ENCODE measurements around the gene KDM1B. TPM values are rescaled to one million over a fixed set of nuclear protein-coding genes. Genes with fewer than 3 reads are reported as not detected.

KDM1B gene
- total and polyA plus RNA-seq, 2 of the 8 experiments (the other 6 are each of a cell fraction or from before 2014, with no cell fraction given), result 3.7 to 7.5 TPM

DNA sequence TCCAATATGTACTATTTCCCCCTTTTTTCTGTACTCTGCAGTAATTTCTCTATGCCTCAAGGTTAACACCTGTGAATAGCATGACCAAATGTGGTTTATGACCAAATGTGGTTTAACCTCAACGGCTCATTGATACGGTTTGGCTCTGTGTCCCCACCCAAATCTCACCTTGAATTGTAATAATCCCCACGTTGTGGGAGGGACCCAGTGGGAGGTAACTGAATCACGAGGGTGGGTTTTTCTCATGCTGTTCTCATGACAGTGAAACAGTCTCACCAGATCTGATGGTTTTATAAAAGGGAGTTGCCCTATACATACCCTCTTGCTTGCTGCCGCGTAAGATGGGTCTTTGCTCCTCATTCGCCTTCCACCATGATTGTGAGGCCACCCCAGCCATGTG is 90.4 kb downstream of the KDM1B start:
- Histone ChIP-seq H3K9me3 (ENCODE audit: insufficient read depth in 2 of 2, low read depth in 1 of 2, low read length in 1 of 2) (no peaks in the 10 kb centered on the region), H2AK5ac (ENCODE audit: low read depth, low read length) (no peak overlapping the region), H2BK120ac (replicated peaks; ENCODE audit: low read depth, low read length) (no peak overlapping the region), H3K79me1 (ENCODE audit: low read depth, low read length) (peaks cover 5% of the 10 kb centered on the region; the same call in 1 of the 2 replicates), H3K4ac (replicated peaks; ENCODE audit: insufficient read length, low read depth, low read length) (no peak overlapping the region), H3K14ac (ENCODE audit: insufficient read length) (no peak overlapping the region), H3K4me2 (ENCODE audit: insufficient read depth in 1 of 2, low read depth in 2 of 2, low read length in 2 of 2) (no peak overlapping the region), H3K23me2 (ENCODE audit: low read depth, low read length) (no peaks in the 10 kb centered on the region), H2BK12ac (ENCODE audit: low read depth, low read length) (no peak overlapping the region), H2AFZ (ENCODE audit: low read length) (no peak overlapping the region), H3K36me3 (ENCODE audit: control insufficient read depth in 2 of 4, insufficient read depth in 4 of 4, low read length in 3 of 4) (peaks cover 14 to 94% (median 51%) of the 10 kb centered on the region in 4 experiments), H3K4me3 (ENCODE audit: extremely low read depth in 1 of 4, insufficient read depth in 2 of 4, low read depth in 3 of 4, low read length in 4 of 4) (no peak overlapping the region), H3K56ac (replicated peaks; ENCODE audit: insufficient read length, low read depth, low read length) (no peak overlapping the region), H3K4me1 (replicated peaks in 1 of 4; ENCODE audit: control insufficient read depth in 3 of 4, insufficient read depth in 4 of 4, low read length in 3 of 4) (no peaks in the 10 kb centered on the region), H3K27me3 (replicated peaks in 1 of 4; ENCODE audit: control insufficient read depth in 3 of 4, extremely low read depth in 1 of 4, insufficient read depth in 3 of 4, low read length in 3 of 4) (peaks cover 0 to 1% (median 0%) of the 10 kb centered on the region in 4 experiments; a peak in 1 of 7 replicates), H3K18ac (ENCODE audit: extremely low read depth, low read length) (no peak overlapping the region), H3K79me2 (ENCODE audit: control insufficient read depth in 1 of 2, insufficient read depth in 2 of 2, low read length in 2 of 2) (peaks cover 0 to 96% of the 10 kb centered on the region in 2 experiments; a peak in 2 of 4 replicates), H4K20me1 (replicated peaks in 1 of 2; ENCODE audit: control insufficient read depth in 1 of 2, insufficient read depth in 2 of 2, low read length in 2 of 2) (peaks cover 3 to 5% of the 10 kb centered on the region in 2 experiments), H2BK20ac (ENCODE audit: low read length) (no peak overlapping the region), H2BK5ac (ENCODE audit: low read depth, low read length) (no peak overlapping the region), H4K91ac (replicated peaks; ENCODE audit: insufficient read length, low read length) (no peak overlapping the region), H3K9ac (replicated peaks in 1 of 4; ENCODE audit: extremely low read depth in 1 of 4, low read depth in 3 of 4, low read length in 3 of 4) (no peak overlapping the region), H3K27ac (ENCODE audit: low read depth, low read length) (no peak overlapping the region), H3K23ac (ENCODE audit: insufficient read length) (no peak overlapping the region), H4K5ac (ENCODE audit: insufficient read length, low read depth, low read length) (no peak overlapping the region), H4K8ac (ENCODE audit: extremely low read depth, insufficient read depth, low read length) (no peak overlapping the region), H2BK15ac (ENCODE audit: low read length) (no peak overlapping the region)
- CTCF ChIA-PET (ENCODE audit: partially characterized antibody), result no interaction called here
- WGBS, 2 experiments (ENCODE audit: extremely low coverage in 1 of 2, insufficient coverage in 1 of 2, insufficient read length in 1 of 2, insufficient replicate concordance in 2 of 2, low coverage in 1 of 2, low lambda C conversion rate in 2 of 2, missing lambda C conversion rate in 1 of 2), result 91% methylated on average over 7 of the region's 7 CpGs; no CpG with 5 or more reads in 1 of the 2 experiments
- DNase-seq (ENCODE audit: low read depth in 1 of 2, low spot score in 2 of 2) (no peak), FAIRE-seq (no peak)
- POLR2A ChIA-PET (ENCODE audit: partially characterized antibody), result interaction anchor here (2.7 kb wide), 1 partner anchor 13 kb away, joined by 6 read pairs; no protein-coding TSS in a partner anchor
- no peak for TF ChIP-seq KDM1A (IDR thresholded peaks at IDR 0.05; ENCODE audit: borderline replicate concordance, low read length)
- peak; percentile 51 for TF ChIP-seq POLR2AphosphoS5 (IDR thresholded peaks at IDR 0.05; ENCODE audit: low read depth, low read length)
- no peak for TF ChIP-seq CBX8 (IDR thresholded peaks at IDR 0.05; ENCODE audit: borderline replicate concordance, low read depth, low read length)
